Measurements from ENCODE around the gene KITLG.

GRCh38 chr12:88503281-88503703 is 77.0 kb downstream of the KITLG start:
- TF ChIP-seq CTCF (IDR thresholded peaks at IDR 0.05; ENCODE audit: insufficient read depth, low read depth, low read length), result no peak
- TF ChIP-seq EZH2 (IDR thresholded peaks at IDR 0.05; ENCODE audit: insufficient read depth, low read length), result no peak

Measured in astrocyte (in vitro differentiated cells and primary cell).